ENCODE data around the gene MAP3K2.
"Not testable (repeated sequence)": the region's sequence is repeated elsewhere in the genome, so short reads cannot be mapped to it uniquely, and the experiment has no call there.

Gene MAP3K2

GRCh38 chr2:127420039-127420864 lies 32.5 kb upstream of the MAP3K2 start:
- DNase-seq: no peak

DNA sequence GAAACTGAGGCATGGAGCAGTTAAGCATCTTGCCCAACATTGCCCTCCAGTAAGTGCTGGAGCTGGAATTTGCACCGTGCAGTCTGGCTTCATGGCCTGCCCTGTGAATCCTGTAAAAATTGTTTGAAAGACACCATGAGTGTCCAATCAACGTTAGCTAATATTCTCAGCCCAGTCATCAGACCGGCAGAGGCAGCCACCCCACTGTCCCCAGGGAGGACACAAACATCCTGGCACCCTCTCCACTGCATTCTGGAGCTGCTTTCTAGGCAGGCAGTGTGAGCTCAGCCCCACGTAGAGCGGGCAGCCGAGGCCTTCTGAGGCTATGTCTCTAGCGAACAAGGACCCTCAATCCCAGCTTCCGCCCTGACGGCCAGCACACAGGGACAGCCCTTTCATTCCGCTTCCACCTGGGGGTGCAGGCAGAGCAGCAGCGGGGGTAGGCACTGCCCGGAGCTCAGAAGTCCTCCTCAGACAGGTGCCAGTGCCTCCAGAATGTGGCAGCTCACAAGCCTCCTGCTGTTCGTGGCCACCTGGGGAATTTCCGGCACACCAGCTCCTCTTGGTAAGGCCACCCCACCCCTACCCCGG lies 31.8 kb upstream of the MAP3K2 start:
- no peak for DNase-seq

DNA sequence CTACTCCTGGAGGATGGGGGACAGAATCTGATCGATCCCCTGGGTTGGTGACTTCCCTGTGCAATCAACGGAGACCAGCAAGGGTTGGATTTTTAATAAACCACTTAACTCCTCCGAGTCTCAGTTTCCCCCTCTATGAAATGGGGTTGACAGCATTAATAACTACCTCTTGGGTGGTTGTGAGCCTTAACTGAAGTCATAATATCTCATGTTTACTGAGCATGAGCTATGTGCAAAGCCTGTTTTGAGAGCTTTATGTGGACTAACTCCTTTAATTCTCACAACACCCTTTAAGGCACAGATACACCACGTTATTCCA lies 31.3 kb upstream of the MAP3K2 start:
- no peak for DNase-seq

DNA sequence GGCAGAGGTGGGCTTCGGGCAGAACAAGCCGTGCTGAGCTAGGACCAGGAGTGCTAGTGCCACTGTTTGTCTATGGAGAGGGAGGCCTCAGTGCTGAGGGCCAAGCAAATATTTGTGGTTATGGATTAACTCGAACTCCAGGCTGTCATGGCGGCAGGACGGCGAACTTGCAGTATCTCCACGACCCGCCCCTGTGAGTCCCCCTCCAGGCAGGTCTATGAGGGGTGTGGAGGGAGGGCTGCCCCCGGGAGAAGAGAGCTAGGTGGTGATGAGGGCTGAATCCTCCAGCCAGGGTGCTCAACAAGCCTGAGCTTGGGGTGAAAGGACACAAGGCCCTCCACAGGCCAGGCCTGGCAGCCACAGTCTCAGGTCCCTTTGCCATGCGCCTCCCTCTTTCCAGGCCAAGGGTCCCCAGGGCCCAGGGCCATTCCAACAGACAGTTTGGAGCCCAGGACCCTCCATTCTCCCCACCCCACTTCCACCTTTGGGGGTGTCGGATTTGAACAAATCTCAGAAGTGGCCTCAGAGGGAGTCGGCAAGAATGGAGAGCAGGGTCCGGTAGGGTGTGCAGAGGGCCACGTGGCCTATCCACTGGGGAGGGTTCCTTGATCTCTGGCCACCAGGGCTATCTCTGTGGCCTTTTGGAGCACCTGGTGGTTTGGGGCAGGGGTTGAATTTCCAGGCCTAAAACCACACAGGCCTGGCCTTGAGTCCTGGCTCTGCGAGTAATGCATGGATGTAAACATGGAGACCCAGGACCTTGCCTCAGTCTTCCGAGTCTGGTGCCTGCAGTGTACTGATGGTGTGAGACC lies 30.7 kb upstream of the MAP3K2 start, which contains the start of gene PROC:
Gene PROC, plus strand, starts transcription at position 128 of the 812 bp plus-strand sequence. CDS start 1,516 bp downstream, outside the sequence.
- no peak for DNase-seq

DNA sequence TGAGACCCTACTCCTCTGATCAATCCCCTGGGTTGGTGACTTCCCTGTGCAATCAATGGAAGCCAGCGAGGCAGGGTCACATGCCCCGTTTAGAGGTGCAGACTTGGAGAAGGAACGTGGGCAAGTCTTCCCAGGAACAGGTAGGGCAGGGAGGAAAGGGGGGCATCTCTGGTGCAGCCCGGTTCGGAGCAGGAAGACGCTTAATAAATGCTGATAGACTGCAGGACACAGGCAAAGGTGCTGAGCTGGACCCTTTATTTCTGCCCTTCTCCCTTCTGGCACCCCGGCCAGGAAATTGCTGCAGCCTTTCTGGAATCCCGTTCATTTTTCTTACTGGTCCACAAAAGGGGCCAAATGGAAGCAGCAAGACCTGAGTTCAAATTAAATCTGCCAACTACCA lies 29.6 kb upstream of the MAP3K2 start:
- DNase-seq: no peak

- DNase-seq: no peak
Measured at GRCh38 chr2:127416506-127417001, 28.8 kb upstream of the MAP3K2 start.

DNA sequence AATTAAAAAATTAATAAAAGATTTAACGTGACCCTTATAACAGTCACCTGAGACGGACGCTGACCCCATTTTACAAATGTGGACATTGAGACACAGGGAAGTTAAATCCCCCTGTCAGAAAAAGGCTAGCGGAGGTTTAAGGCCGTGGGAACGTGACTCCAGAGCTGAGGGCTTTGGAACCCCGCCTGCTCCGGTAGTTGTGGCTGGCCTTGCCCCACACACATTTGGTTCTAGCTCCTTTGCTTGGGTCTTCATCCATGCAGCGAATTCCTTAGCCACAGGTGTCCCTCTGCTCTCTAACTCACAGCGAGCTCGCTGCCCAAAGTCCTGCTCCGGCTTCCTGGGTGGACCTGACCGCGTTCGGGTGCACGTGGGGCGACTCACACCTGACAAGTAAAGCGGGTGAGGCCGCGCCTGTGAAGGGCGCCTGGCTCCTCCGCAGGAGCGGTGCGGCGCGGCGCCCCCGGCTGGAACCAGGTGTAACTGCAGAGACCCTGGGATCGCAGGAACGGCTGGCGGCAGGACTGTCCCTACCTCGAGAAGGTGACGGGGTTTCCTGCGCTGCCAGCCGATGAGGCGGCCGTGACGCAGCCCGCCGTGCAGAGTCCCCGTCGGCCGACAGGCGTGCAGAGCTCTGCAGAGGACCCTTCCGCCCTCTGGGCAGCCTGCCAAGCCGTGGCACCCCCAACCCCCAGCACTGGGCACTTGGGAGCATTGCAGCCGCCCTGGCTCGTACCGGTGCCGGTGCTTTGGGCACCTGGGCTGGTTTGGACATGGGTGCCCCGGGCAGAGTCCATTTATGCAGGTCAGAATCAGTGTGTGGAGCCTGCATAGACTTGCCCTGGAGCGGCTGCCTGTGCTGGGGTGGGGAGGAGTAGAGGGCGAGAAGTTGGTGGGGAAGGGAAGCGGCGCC lies 28.1 kb upstream of the MAP3K2 start:
- DNase-seq: no peak

- DNase-seq: no peak
Measured at GRCh38 chr2:127414638-127415592, 27.1 kb upstream of the MAP3K2 start.

GRCh38 chr2:127413782-127414637 lies 26.2 kb upstream of the MAP3K2 start:
- no peak for DNase-seq

DNA sequence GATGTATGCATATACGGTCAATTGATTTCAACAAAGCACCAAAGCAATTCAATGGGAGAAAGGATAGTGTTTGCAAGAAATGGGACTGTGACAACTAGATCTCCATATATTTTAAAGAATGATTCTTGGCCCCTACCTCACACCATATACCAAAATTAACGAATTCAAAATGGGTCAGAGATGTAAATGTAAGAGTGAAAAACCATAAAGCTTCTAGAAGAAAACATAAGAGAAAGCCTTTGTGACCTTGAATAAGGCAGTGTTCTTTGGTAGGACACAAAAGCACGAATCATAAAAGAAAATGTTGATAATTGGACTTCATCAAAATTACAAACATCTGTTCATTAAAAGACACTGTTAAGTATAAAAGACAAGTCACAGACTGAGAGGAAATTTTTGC lies 25.4 kb upstream of the MAP3K2 start:
- no peak for DNase-seq

DNA sequence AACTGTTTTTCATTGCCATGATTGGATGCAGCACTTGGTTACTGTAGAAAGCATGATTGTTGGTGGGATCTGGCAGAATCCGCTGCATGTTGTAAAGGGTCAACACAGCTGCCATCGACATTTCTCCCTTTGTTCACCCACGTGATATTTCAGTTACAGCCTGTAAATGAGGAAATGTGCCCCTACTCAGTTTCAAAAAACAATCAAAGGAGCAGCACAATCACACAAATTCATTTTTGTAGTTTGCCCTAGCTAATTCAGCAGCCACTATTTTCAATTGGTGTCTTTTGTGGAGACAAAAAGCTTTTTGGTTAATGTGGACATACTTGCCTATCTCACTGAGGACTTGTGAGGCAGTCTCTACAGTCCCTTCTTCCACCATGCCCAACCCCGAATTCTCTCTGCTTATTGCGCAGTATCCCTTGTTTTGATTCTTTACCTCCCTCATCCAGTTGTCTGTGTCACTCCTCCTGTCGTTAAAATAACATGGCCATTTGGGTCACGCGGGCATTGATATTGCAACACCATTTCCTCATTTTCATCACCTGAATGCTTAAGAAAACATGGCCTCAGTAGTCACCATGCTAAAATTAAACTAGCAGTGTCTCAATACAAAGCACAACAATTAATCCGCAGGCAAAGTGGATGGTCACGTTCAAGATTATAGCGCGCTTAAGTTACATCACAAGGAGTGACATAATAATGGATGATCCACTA lies 24.0 kb upstream of the MAP3K2 start:
- peak; percentile 57 to 66 for DNase-seq

GRCh38 chr2:127410871-127411652 lies 23.3 kb upstream of the MAP3K2 start:
- peak in 1 of 2 experiments; percentile 32 for DNase-seq

GRCh38 chr2:127409716-127410115 lies 21.9 kb upstream of the MAP3K2 start:
- not testable (repeated sequence) for DNase-seq

DNA sequence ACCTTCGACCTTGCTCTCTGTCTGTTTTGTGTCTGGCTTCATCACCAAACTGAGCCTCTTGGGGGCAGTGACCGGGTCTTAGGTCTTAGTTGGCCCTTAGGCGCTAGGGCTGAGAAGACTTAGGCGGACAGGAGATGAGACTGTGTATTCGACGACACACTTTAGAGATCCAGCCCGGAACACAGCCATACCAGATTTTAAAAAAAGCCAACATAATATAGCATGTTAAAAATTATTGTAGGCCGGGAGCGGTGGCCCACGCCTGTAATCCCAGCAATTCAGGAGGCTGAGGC lies 21.0 kb upstream of the MAP3K2 start:
- no peak for DNase-seq

DNA sequence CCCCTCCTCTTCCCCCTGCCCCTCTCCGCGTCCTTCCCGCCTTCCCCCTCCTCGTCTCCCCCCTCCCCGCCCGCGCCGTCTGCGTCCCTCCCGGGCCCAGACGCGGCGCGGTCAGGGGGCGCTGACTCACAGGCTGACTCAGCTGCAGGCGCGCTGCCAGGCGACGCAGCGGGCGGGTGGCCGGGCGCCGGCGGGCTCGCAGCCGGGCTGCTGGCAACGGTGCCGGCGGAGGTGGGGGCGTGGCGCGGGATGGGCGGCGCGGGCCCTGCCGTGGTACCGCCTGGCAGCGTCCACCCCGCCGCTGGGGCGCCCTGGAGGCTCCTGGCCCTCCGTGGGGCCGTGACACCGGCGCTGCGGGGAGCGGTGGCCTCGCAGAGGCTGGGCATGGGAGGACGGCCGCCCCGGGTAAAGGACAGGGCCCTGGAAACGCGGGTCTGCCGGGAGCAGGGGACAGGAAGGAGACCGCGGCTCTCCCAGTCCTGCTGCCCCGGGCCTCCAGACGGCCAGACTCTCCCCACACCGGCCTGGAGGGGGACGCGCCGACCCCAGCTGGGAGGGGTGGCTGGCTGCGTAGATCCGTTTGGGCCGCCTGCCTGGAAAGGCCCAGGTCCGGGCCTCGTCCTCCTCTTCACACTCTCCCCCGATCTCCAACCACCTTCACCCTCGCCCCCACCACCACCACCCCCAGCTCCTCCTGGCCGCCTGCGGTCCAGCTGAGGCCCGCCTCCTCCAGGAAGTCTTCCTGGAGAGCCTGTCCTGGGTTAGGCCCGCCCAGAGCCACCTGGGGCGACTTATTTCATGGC lies 20.4 kb upstream of the MAP3K2 start:
- DNase-seq: peak; percentile 72 to 91

GRCh38 chr2:127407661-127408003 lies 19.9 kb upstream of the MAP3K2 start:
- no peak for DNase-seq

GRCh38 chr2:127407091-127407490 lies 19.3 kb upstream of the MAP3K2 start:
- DNase-seq: no peak

- no peak for DNase-seq
Measured at GRCh38 chr2:127406454-127406853, 18.7 kb upstream of the MAP3K2 start.

All from SHP77 (cell line).